HFFc6 (cell line): ENCODE results near the gene CENPU. TPM values are rescaled to one million over a fixed set of nuclear protein-coding genes. Genes with fewer than 3 reads are reported as not detected.

ENCODE experiments used
- DNase-seq: peaks from one replicate; pipeline ENCODE4 v3.0.0-alpha.2; 2018
- H3K27ac Mint-ChIP-seq: 2 replicates; pipeline ENCODE4 v1.8.0; 2020; ENCODE audit warnings: mild to moderate bottlenecking, mixed read lengths
- H3K27me3 Mint-ChIP-seq: 2 replicates; pipeline ENCODE4 v1.8.0; 2021; ENCODE audit warnings: mild to moderate bottlenecking, moderate library complexity, mixed read lengths; ENCODE audit not compliant: insufficient read depth
- H3K36me3 Mint-ChIP-seq: 2 replicates; pipeline ENCODE4 v1.8.0; 2021; ENCODE audit warnings: low read depth, mixed read lengths
- H3K4me1 Mint-ChIP-seq: 2 replicates; pipeline ENCODE4 v1.8.0; 2020; ENCODE audit warnings: low read depth, mixed read lengths
- H3K4me3 Mint-ChIP-seq: 2 replicates; pipeline ENCODE4 v1.8.0; 2020; ENCODE audit warnings: mild to moderate bottlenecking, moderate library complexity, mixed read lengths
- H3K9me3 Mint-ChIP-seq: 2 replicates; pipeline ENCODE4 v1.8.0; 2020; ENCODE audit warnings: mild to moderate bottlenecking, mixed read lengths
- total RNA-seq, 6 experiments: library from RNA; stranded (reverse); fragmentation: NEBNext Ultra II Directional; extraction: Animal tissue kit (Norgen Biotek cat#: 25700); gene quantifications; 2 replicates in 1 of 6; 3 replicates in 5 of 6; pipeline ENCODE4 v1.2.3, GENCODE V29; 2021
- TF ChIP-seq, protein P1 (sequence below): fragments of 200-600 bp; sonication (generic); IDR thresholded peaks from 2 replicates; pipeline ENCODE4 v1.5.0; 2021; ENCODE audit warnings: antibody characterized with exemption, mild to moderate bottlenecking

CENPU gene
- total RNA-seq, 6 experiments from 2014 or later, result 8.8 to 19.1 (median 17.0) TPM

DNA sequence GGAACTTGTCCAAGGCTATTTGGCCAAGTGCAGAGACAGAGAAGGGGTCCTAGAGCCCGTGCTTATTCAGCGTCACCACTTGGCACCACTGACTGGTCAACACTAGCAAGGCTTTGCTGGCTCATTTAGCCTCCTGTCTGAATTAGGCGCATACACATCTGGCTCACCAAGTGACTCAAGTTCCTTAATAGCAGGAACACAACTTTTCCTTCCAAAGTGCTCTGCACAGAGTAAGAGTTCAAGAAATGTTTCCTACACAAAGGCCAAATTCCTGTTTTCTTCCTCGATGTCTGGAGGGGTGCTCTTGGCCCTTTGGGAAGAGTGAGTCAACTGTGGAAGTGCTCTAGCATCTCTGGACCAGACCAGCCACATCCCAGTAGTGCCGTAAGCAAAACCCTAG is 26.8 kb upstream of the CENPU start:
- Mint-ChIP-seq H3K4me1 (peaks cover 22% of the 10 kb centered on the region), H3K27ac (no peak overlapping the region), H3K9me3 (no peaks in the 10 kb centered on the region), H3K27me3 (no peaks in the 10 kb centered on the region; the same call in 1 of the 2 replicates), H3K36me3 (peaks cover 18% of the 10 kb centered on the region), H3K4me3 (no peak overlapping the region)
- TF ChIP-seq, protein P1, sequence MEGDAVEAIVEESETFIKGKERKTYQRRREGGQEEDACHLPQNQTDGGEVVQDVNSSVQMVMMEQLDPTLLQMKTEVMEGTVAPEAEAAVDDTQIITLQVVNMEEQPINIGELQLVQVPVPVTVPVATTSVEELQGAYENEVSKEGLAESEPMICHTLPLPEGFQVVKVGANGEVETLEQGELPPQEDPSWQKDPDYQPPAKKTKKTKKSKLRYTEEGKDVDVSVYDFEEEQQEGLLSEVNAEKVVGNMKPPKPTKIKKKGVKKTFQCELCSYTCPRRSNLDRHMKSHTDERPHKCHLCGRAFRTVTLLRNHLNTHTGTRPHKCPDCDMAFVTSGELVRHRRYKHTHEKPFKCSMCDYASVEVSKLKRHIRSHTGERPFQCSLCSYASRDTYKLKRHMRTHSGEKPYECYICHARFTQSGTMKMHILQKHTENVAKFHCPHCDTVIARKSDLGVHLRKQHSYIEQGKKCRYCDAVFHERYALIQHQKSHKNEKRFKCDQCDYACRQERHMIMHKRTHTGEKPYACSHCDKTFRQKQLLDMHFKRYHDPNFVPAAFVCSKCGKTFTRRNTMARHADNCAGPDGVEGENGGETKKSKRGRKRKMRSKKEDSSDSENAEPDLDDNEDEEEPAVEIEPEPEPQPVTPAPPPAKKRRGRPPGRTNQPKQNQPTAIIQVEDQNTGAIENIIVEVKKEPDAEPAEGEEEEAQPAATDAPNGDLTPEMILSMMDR, result no peak
- no peak for DNase-seq

DNA sequence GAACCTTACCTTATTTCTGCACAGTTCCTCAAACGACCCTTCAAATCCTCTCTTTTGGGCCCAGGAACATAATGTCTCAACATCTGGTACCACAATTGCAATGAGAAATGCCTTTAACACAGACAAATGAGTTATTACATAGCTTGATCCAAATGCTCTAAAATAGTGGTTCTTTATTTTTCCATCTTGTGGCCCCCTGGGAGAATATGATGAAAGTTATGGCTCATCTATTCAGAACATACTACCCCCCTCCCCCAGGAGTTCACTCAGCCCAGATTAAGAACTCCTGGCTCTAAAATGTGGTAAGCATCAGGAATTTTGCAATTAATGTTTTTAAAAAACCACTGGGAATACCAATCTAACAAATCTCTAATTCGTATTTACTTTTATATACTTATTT is 23.9 kb upstream of the CENPU start:
- Mint-ChIP-seq H3K4me3 (no peak overlapping the region), H3K36me3 (peaks cover 23% of the 10 kb centered on the region), H3K9me3 (no peaks in the 10 kb centered on the region), H3K4me1 (peaks cover 31% of the 10 kb centered on the region), H3K27ac (no peak overlapping the region), H3K27me3 (no peaks in the 10 kb centered on the region)
- TF ChIP-seq, protein P1, result no peak
- no peak for DNase-seq

DNA sequence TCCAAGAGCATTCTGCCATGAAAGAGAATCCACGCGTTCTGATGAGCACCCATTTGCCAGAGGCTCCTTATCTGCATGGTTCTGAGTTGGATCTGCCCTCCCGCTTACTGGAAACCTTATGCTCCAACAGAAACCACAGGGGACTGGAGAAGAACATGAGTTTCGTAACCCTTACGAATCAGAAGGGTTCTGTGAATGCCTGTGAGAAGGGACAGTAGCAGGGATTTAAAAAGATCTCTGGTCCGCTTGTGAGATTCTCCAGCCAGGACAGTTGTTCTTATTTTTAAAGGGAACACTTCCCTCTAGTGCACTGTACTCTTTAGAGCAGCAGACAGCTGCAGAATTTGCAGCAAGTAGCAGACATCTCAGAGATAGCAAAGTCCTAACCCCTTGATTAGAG is 22.5 kb upstream of the CENPU start:
- DNase-seq, result no peak
- Mint-ChIP-seq H3K9me3 (no peaks in the 10 kb centered on the region), H3K4me1 (peaks cover 30% of the 10 kb centered on the region), H3K27me3 (no peaks in the 10 kb centered on the region), H3K4me3 (no peak overlapping the region), H3K36me3 (peaks cover 23% of the 10 kb centered on the region), H3K27ac (no peak overlapping the region)
- TF ChIP-seq, protein P1, result no peak

DNA sequence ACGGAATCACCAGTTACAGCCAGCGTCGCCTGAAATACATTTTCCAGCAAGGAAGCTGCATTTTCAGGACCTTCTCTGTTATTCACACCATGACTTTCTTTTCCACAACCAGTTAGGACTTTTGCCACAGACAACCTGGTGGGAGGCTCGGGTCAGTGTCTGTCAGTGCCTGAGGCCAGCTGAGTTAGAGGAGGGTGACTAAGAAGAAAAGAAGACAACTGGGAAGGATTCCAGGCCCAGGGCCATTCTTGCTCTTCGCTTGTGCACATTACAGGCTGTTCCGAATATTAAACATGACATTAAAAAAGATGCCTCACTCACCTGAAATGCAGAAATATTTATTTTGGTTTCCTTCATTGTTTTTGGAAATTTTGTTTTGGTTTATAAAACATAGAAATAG is 21.4 kb upstream of the CENPU start:
- TF ChIP-seq, protein P1, result no peak
- DNase-seq, result peak; percentile 85
- Mint-ChIP-seq H3K9me3 (no peaks in the 10 kb centered on the region), H3K4me1 (peaks cover 30% of the 10 kb centered on the region), H3K36me3 (peaks cover 20% of the 10 kb centered on the region), H3K27ac (no peak overlapping the region), H3K27me3 (peaks cover 2% of the 10 kb centered on the region), H3K4me3 (peak overlapping the region; percentile 11; the same call in 1 of the 2 replicates)

DNA sequence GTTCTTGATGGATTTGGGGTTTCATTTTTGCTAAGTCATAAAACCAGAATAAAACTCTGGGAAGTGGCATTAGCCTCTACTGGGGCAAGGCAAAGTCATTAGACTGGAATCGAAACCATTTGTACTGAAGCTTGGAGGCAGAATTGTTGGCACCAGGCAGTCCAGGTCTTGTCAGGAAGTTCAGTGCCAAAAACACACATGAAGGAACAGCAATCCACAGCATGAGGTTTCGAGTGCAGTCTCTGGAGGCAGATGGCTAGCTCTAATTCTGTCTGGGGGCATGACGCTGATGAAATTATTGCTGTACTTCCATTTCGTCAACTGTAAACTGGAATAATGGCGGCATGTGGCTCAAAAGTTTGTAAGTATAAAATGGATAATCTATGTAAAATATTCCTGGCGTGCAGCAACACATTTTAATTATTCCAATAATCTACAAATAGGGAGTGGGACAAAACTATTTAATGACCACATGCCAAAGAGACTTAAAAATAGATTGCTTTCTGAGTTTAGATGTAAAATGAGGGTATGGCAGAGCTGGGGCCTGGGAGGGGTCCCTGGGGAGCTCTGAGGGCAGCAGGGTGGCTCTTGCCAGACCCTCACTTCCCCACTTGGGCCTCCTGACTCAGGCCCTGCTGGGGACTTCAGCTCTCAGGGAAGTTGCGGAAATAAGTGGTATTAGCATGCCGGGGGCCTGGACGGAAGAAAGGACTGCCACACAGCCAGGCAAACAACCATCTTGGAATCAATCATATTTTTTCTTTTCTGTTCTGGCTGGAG is 18.8 kb upstream of the CENPU start:
- Mint-ChIP-seq H3K4me1 (peaks cover 30% of the 10 kb centered on the region), H3K9me3 (no peaks in the 10 kb centered on the region), H3K4me3 (no peak overlapping the region), H3K27me3 (peaks cover 7% of the 10 kb centered on the region), H3K36me3 (peaks cover 10% of the 10 kb centered on the region; the same call in 1 of the 2 replicates), H3K27ac (no peak overlapping the region)
- DNase-seq, result no peak
- TF ChIP-seq, protein P1, result no peak
